GM19324 (cell line): Measurements from ENCODE around the gene BIVM.

ENCODE experiments used
- ATAC-seq: cut with Tn5 transposase; IDR thresholded peaks from one replicate; pipeline ENCODE4 v1.9.1; 2021; ENCODE audit warnings: mild to moderate bottlenecking, moderate library complexity; ENCODE audit not compliant: unreplicated experiment, low FRiP score

The BIVM gene

GRCh38 chr13:102875256-102875655, 76.3 kb downstream of the BIVM start:
- ATAC-seq = no peak

DNA sequence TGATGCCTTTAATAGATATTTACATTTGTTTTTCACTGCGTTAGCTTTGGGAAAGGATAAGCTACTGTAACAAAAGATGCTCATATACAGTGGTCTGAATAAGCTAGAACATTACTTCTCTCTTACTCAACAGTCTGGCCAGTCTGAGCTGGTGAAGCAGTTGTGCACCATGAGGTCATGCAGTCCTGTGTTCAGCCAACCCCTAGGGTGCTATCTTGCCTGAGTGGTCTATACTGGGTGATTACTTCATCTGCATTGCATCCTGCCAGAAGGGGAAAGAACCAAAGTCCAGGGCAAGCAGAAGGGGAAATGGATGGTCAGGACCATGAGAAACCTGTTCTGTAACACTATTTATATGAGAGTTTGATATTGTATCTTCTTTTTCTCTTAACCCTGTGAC, 78.4 kb downstream of the BIVM start:
- ATAC-seq = no peak

GRCh38 chr13:102878481-102878880, 79.6 kb downstream of the BIVM start:
- no peak for ATAC-seq

GRCh38 chr13:102879793-102880499, 81.0 kb downstream of the BIVM start:
- no peak for ATAC-seq

- no peak for ATAC-seq
These were observed 83.1 kb downstream of the BIVM start for GRCh38 chr13:102881819-102882686.
